ENCODE measurements around the gene VPS26A.

- no peak for TF ChIP-seq CTCF (IDR thresholded peaks at IDR 0.05; ENCODE audit: low read depth, low read length)
- TF ChIP-seq, protein P1, sequence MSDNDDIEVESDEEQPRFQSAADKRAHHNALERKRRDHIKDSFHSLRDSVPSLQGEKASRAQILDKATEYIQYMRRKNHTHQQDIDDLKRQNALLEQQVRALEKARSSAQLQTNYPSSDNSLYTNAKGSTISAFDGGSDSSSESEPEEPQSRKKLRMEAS (IDR thresholded peaks at IDR 0.05; ENCODE audit: low read depth, low read length), result no peak
These were observed 52.8 kb downstream of the VPS26A start for GRCh38 chr10:69176823-69177222.
